ENCODE measurements around the gene CFAP100. TPM values are rescaled to one million over a fixed set of nuclear protein-coding genes. Genes with fewer than 3 reads are reported as not detected.

CFAP100 gene
- polyA plus RNA-seq, 3 donors = not detected

DNA sequence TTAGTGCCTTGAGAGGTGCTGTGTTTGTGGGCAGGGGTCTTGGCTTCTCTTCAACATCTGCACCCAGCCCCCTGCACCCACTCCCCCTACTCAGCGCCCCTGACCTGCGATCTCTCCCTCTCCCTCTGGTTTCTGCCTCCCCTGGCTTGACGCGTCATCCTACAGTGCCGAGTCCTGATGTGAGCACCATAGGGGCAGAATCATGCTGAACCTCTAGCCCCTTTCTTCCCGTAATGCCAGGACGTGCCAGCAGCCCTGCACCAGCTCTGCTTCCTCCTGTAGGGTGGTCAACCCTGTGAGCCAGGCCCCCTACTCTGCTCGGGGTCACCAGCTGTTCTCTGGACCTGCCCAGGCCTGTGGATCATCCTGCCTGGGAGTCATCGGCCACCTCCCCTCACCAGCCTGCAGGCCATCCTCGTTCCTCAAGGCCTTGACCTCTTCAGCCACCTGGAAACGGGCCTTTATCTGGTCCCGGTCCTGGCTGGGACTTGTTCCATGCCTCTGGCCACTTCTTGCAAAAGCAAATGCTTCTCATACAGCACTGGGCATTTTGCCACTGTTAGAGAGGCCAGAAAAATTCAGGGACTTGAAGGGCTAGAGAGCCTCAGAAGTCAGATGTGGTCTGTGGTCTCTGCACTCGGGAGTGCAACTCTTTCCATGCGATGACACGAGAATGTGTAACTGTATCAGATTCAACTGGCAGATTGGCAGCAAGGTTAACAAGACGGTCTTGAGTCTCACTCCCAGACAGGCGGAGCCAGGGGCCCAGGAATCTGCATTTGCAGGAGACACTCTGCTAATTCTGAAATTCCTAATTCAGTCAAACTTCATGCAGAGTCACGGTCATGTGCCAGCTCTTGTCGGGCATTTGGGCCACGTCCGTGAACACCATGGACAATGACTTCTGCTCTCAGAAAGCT lies 20.8 kb upstream of the CFAP100 start:
- Histone ChIP-seq H3K36me3 (replicated peaks in 1 of 2; ENCODE audit: control insufficient read depth in 1 of 2, insufficient read depth in 2 of 2, low read length in 2 of 2) (no peaks in the 10 kb centered on the region), H4K20me1 (ENCODE audit: insufficient read depth, low read length) (no peaks in the 10 kb centered on the region), H3K27me3 (ENCODE audit: control insufficient read depth in 2 of 2, insufficient read depth in 2 of 2, low read length in 2 of 2) (no peaks in the 10 kb centered on the region), H3K4me2 (replicated peaks; ENCODE audit: extremely low read depth, low read length, poor library complexity, severe bottlenecking) (no peak overlapping the region), H2AFZ (ENCODE audit: insufficient read depth, low read depth, low read length, poor library complexity, severe bottlenecking) (no peak overlapping the region), H3K79me2 (ENCODE audit: insufficient read depth, low read length) (no peaks in the 10 kb centered on the region), H3K9ac (ENCODE audit: insufficient read depth, low read length, poor library complexity, severe bottlenecking) (no peak overlapping the region), H3K4me1 (ENCODE audit: control insufficient read depth in 1 of 2, insufficient read depth in 2 of 2, low read length in 2 of 2) (no peaks in the 10 kb centered on the region), H3K9me3 (replicated peaks in 1 of 2; ENCODE audit: control insufficient read depth in 1 of 2, insufficient read depth in 1 of 2, low read length in 2 of 2) (peaks cover 0 to under 1% of the 10 kb centered on the region in 2 donors), H3K4me3 (replicated peaks in 1 of 3; ENCODE audit: low read depth in 2 of 3, low read length in 3 of 3) (no peak overlapping the region), H3K27ac (ENCODE audit: low read depth in 1 of 2, low read length in 2 of 2) (no peak overlapping the region)
- Mint-ChIP-seq H3K27me3 (ENCODE audit: low read depth in 3 of 3) (peaks cover under 1 to 9% (median 2%) of the 10 kb centered on the region in 3 donors), H3K4me1 (peaks cover 2% of the 10 kb centered on the region), H3K4me3 (no peak overlapping the region), H3K36me3 (no peaks in the 10 kb centered on the region), H3K27ac (no peak overlapping the region), H3K9me3 (peaks cover 0 to 4% (median 0%) of the 10 kb centered on the region in 7 donors)
- intact Hi-C loops (cut with micrococcal nuclease) = no loop called here
- DNase-seq = no peak
- TF ChIP-seq, protein P1, sequence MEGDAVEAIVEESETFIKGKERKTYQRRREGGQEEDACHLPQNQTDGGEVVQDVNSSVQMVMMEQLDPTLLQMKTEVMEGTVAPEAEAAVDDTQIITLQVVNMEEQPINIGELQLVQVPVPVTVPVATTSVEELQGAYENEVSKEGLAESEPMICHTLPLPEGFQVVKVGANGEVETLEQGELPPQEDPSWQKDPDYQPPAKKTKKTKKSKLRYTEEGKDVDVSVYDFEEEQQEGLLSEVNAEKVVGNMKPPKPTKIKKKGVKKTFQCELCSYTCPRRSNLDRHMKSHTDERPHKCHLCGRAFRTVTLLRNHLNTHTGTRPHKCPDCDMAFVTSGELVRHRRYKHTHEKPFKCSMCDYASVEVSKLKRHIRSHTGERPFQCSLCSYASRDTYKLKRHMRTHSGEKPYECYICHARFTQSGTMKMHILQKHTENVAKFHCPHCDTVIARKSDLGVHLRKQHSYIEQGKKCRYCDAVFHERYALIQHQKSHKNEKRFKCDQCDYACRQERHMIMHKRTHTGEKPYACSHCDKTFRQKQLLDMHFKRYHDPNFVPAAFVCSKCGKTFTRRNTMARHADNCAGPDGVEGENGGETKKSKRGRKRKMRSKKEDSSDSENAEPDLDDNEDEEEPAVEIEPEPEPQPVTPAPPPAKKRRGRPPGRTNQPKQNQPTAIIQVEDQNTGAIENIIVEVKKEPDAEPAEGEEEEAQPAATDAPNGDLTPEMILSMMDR (IDR thresholded peaks at IDR 0.05) = no peak
- WGBS (ENCODE audit: insufficient coverage) = 94% methylated on average over 20 of the region's 21 CpGs

GRCh38 chr3:126375835-126376331 lies 18.8 kb upstream of the CFAP100 start:
- H3K4me1 Mint-ChIP-seq = peaks cover 2% of the 10 kb centered on the region

More at GRCh38 chr3:126375835-126376331, 18.8 kb upstream of the CFAP100 start:
- H3K9me3 ChIP-seq (replicated peaks in 1 of 2; ENCODE audit: control insufficient read depth in 1 of 2, insufficient read depth in 1 of 2, low read length in 2 of 2) = peaks cover 0 to 3% of the 10 kb centered on the region in 2 donors
- Mint-ChIP-seq H3K27me3 (ENCODE audit: low read depth in 3 of 3) (peaks cover 2 to 9% (median 8%) of the 10 kb centered on the region in 3 donors), H3K36me3 (no peaks in the 10 kb centered on the region), H3K4me3 (no peak overlapping the region), H3K27ac (no peak overlapping the region), H3K9me3 (peaks cover 0 to 7% (median 2%) of the 10 kb centered on the region in 7 donors)
- no peaks in the 10 kb centered on the region for H3K79me2 ChIP-seq (ENCODE audit: insufficient read depth, low read length)
- intact Hi-C loops (cut with micrococcal nuclease) = no loop called here
- H3K4me1 ChIP-seq (ENCODE audit: control insufficient read depth in 1 of 2, insufficient read depth in 2 of 2, low read length in 2 of 2) = no peaks in the 10 kb centered on the region
- no peaks in the 10 kb centered on the region for H3K27me3 ChIP-seq (ENCODE audit: control insufficient read depth in 2 of 2, insufficient read depth in 2 of 2, low read length in 2 of 2)
- DNase-seq = no peak
- H3K4me2 ChIP-seq (replicated peaks; ENCODE audit: extremely low read depth, low read length, poor library complexity, severe bottlenecking) = no peak overlapping the region
- no peak overlapping the region for H3K9ac ChIP-seq (ENCODE audit: insufficient read depth, low read length, poor library complexity, severe bottlenecking)
- no peak overlapping the region for H3K27ac ChIP-seq (ENCODE audit: low read depth in 1 of 2, low read length in 2 of 2)
- 93% methylated on average over 12 of the region's 13 CpGs for WGBS (ENCODE audit: insufficient coverage)
- no peak overlapping the region for H3K4me3 ChIP-seq (replicated peaks in 1 of 3; ENCODE audit: low read depth in 2 of 3, low read length in 3 of 3)
- H4K20me1 ChIP-seq (ENCODE audit: insufficient read depth, low read length) = no peaks in the 10 kb centered on the region
- no peaks in the 10 kb centered on the region for H3K36me3 ChIP-seq (replicated peaks in 1 of 2; ENCODE audit: control insufficient read depth in 1 of 2, insufficient read depth in 2 of 2, low read length in 2 of 2)
- TF ChIP-seq, protein P1 (IDR thresholded peaks at IDR 0.05) = no peak
- no peak overlapping the region for H2AFZ ChIP-seq (ENCODE audit: insufficient read depth, low read depth, low read length, poor library complexity, severe bottlenecking)

All from CD14-positive monocyte (primary cell).